Activated naive CD4-positive, alpha-beta T cell treated with Interleukin-2 at 50 U/mL for 16 hours (primary cell): ENCODE results near the gene SRSF1.
"Not testable (repeated sequence)": the region's sequence is repeated elsewhere in the genome, so short reads cannot be mapped to it uniquely, and the experiment has no call there.

ENCODE experiments used
- DNase-seq: peaks from one replicate; pipeline ENCODE4 v3.0.0-alpha.2; 2020

SRSF1 gene

DNA sequence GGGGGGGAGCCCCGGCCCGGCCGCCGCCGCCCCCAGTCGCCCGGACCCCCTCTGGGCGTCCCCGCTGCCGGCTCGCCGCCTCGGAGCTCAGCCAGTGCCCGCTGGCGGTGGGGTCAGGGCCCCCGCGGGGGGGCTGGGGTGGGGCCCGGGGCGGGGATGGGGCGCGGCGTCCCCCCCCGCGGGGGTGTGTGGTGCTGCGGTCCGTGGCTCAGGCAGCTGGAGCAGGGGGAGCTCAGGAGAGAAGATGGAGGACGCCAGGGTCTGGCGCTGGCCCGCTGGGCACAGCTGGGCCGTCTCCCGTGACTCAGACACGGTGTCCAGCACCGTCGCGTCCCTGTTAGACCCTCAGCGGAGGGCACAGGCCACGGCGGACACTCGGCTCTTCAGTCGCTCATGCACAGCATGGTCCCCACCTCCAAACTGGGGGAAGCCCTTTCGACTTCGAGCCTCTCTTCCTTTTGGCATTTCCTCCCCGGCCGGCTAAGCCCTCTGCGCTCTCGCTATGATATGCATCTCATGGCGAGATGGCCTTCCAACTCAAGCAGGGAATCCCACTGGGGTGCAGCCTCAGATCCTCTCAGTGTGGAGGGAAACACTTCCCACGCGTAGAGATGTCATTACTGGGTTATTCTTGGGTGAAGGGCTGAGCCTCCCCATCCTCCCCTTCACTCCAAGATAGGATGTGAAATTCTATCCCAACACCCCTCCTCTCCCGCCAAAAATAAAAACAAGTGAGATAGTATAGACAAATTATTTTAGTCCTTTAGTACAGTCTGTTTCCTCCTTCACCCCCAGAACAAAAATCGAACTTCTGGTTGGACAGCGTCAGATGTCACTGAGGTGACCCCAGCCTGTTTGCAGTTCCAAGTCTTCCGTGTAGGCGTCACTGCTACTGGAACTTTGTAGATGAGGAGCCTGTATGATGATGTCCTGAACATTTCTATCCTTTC, 18.5 kb downstream of the SRSF1 start:
- DNase-seq, result no peak

DNA sequence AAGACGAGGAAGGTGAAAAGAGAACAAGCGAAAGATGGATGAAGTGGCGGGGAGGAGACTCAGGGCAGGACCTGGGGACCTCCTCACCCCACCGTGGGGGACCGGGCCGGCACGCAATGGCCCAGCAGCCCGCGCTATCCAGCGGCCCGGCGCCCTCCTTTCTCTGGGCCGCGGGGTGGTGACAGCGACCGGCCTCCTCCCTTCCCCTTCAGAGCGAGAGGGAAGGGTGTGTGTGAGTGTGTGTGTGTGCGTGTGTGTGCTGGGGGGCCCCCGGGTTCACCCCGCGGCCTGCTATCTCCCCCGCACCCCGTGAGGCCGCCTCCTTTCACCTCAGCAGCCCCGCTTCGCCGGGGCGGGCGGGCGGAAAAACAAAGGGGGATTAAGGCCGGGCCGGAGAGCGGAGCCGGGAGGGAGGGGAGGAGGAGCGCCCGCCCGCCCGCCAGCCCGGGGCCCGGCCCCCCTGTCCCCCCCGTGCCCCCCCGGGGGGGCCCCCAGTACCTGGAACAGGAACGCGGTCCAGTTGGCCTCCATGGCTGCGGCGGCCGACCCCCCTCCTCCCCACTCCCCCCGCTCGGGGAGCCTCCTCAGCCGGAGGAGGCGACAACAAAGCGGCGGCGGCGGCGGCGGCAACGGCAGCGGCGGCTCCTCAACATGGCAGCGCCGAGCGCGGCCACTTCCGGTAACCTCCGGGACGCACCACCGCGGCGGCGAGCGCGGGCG, 19.3 kb downstream of the SRSF1 start, which contains the start of gene VEZF1:
Gene VEZF1 (minus strand): TSS at position 674 of the 720 bp plus-strand sequence. CDS start 143 bp downstream, at position 531.
- DNase-seq, result peak; percentile 82

DNA sequence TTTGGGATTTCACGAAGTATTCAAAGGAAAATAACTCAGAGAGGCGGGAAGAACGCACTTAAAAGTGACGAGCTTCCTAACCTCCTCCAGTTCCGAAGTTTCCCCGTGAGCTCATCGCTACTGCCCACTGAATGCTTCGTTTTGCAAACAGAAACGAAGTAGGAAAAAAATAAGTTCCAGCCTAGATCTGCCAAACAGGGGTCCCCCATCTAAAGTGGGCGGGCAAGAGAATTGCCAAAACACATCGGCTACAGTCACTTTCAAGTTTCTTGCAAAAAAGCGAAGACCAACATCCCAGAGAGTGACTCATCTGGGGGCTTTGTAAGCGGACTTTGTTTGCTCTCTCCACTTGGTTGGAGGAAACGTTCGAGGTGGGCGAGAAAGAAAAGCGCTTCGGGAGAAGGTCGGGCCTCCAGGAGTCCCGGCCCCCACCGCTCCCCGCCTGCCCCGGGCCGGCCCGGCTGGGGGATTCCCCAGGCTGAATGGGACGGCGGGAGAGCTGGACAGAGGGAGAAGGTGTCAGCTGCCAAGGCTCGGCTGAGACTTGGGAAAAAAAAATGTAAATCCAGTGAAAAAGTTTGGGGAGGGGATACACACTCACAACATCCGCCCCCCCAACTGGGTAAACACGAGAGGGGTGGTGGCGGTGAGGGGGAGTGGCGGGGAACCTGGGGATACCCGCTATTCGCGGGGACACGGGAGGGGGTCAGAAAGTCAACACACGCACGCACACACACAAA, 20.0 kb downstream of the SRSF1 start:
- peak; percentile 44 for DNase-seq

DNA sequence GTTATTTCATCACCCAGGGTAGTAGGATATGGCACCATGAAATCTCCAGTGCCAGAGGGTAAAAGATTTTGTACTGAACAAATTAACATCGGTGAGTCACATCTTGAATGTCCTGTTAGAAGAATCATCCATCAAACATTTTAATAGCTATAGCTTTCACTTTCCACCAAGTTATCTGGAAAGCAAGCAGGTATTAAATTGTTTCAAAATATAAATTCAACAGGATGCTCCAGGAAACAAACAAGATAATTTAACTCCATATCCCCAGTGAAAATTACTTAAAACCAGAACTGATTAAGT, 21.4 kb downstream of the SRSF1 start:
- no peak for DNase-seq

DNA sequence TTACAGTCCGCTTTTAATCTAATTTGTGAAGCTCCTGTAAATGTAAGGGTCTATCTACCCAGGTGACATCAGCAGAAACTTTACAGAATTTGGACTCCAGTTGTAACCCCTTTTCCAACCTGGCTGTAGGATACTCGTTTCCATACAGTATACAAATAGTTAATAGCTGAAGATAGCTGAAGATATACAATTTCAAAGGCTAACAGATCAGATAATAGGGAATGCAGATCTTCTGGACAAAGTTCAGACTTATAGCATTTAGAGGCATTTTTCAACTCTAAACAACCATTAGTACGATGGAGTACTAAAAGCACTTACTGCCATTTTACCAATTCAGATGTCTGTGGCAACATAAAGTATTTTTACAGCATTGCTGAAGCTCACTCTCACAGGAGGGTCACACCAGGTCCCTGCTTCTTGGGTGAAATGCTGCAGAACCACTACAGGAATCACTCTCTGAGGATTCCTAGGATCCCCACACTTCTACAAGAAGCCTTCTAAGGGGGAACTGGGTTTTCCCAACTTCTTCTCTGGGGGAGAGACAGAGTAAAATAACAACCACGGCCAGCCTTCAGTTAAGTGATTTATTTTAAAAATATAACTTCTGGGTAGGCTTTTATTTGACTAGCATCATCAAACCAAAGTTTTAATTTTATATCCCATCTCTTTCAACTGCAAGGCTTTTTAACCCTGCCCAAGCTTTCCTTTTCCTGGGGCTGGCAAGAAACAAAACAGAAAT, 21.9 kb downstream of the SRSF1 start:
- no peak for DNase-seq

DNA sequence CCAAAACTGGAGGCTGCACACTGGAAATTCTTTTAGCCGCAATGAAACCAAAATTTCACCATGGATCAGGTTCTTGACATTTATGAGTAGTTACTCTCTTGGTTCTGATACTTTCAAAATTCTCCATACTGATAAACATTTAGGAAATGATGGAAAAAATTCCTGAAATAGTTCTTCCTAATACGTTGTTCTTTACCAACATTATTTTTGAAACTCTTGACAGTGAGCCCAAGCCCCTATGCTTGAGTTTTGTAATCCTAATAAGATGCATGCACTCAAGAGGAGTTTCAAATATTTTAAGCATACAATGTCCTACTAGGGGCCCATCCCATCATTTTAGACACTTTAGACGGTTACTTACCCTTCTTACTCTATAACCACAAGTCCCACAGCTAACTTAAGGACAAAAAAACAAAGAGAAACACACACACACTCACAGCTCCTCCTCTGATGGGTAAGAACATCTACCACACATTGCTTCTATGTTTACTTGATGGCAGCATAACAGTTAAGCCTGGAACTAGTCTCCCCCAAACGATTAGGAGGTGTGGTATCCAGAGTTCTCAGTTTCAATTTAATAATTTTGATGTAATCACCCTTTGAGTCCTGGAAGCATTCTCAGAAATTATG, 22.7 kb downstream of the SRSF1 start:
- DNase-seq, result no peak

DNA sequence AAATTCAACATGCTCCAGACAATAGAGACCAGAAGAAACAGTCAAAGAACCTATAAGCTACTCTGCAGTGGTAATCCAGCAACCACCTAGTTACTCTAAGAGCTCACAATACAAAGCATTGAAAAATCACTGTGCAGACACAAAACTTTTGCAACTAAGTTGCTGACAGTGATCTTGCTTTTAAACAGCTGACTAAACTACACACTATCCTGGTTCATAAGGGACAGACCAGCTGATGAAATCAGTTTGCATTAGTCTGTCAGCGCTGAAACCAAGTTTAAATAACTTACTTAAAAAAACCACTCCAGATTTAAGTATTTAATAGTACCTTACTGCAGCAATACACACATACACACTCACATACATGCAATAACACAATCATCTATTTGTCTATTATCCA, 23.6 kb downstream of the SRSF1 start:
- no peak for DNase-seq

DNA sequence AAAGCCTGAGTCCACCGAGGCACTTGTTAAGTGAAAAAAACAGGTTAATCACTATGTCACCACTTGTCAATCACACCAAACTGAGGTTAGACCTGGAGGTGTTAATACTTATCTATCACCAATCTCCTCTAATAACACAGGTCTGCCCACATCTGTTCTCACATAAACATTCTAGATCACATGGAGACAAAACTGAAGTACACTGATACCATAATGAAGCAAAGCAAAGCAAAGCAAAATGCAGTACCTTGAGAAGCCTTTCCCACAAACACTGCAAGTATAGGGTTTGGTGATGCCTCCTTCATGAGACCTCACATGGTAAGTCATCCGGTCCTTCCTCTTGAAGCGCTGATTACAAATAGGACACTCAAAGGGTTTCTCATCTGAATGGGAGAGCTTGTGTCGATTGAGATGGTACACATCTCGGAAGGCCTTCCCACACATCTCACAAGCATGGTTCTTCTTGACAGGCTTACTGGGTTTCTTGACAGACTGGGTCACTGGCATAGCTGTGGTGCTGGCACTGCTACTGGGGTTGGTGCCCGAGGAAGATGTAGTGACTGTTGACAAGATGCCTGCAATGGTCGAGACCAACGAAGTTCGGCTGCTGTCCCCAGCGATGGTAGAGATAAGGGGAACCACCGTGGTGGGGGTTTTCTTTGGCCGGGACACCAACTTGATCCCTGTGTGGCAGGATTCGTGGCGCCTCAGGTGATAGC, 24.4 kb downstream of the SRSF1 start:
- no peak for DNase-seq

DNA sequence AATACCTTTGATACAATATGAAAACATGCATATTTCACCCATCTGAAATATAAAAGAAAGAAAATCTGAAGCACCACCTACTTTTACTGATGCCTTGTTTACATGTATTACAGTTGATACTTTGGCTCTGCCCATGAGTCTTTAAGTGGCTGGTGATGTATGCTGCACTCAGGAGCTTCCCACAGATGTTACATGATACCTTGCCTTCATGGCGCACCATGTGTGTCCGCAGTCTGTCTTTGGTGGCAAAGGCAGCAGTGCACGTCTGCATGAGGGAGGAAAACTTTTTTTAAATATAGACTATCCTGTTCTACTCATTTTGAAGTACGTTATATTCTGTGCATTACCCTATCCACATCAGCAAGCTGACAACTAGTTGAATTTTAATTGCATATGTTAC, 26.5 kb downstream of the SRSF1 start:
- DNase-seq, result no peak

DNA sequence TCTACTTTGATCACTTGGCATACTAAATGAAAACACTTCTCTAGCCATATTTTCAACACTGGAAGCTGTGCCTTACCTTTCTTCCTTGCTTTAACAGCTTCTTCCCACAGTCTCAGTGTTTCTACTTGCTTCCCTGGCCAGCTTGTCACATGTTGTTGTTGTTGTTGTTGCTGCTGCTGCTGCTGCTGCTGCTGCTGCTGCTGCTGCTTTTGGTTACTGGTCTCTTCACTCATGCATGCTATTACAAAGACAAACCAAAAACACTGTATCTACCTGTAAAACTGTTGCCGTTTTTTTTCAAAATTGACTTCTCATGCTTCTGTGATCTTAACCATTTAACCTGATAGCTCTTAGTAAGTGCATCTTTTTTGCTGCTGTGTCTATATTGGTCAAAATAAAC, 28.0 kb downstream of the SRSF1 start:
- no peak for DNase-seq

DNA sequence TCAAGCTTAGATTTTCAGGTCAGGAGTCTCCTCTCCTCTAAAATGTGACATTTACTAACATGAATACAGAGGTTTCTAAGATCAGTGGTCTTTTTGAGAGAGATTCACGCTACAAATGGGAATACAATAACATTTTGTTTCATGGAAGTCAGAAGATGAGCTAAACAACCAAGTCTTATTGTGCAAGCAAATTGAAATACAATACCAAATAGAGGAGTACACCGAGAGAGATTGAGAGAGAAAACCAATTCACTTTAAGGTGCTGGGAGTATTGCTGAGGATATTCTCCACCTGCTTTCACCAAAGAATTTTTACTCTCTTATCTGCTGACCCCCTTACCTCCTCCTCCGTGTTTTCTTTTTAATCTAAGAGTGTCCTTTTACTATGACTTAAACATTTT, 30.5 kb downstream of the SRSF1 start:
- no peak for DNase-seq

DNA sequence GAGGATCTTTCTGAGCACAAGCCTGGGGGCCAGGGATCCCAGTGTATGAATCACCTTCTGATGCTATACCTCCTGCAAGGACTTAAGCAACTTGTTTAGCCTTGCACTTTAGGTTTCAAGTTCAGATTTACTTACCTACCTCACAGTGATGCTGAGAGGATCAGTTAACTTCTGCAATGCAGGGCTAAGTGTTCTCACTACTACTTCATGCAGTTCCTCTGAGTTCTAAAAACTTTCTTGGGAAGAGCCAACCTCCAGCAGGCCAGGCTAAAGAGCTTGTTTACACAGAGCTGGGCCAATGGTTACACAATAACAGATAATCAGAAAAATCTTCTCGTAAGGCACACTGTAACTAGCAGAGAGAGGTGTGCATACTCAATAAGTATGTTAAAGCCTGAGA, 32.0 kb downstream of the SRSF1 start:
- no peak for DNase-seq

DNA sequence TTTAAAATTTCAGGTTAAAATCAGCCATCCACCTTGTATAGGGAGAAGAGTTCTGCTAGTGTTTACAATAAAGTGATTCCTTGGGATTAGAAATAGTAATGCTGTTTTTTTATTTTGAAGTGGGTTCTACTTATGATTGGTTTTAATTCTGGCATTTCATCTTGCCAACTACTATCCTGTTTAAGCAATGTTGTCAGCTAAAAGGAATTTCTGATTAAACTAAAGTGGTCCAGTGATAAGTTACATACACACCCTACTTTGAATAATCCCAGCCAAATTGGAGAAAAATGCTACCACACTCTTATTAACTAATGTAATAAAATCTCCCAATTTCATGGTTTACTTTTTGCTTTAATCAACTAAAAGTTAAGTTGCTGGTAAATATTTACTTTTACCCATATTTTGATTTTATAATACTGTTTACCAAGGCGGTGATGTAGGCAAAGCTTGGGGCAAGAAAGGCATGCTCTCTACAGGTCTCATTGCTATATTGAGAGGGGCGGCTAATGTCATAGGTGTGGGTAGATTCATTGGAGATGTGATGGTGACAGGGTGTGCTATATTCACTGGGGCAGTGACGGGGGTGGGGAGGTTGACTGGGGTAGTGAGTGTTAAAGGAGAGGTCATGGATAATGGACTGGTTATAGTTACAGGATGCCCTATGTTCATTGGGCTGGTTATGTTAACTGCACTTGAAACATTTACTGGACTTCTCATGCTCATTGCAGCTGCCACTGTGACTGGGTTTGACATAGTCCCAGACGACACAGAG, 32.8 kb downstream of the SRSF1 start:
- DNase-seq, result not testable (repeated sequence)

DNA sequence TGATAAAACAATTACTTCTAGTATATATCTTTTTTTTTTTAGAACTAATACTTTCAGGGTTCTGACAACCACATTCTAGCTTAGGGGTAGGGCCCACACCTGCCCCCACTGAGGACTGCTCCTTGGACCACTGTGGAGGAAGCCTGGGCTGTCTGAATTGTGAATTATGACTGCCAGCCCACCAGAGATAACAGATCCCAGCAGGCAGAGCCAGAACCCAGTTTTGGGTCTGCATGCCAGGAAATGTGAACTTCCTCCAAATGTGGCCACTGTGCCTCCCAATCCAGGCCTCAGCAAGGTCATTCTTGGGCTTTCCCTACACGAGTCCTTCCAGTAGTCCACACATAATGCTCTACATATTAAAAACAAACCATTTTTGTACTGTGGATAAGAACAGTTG, 34.9 kb downstream of the SRSF1 start:
- no peak for DNase-seq

DNA sequence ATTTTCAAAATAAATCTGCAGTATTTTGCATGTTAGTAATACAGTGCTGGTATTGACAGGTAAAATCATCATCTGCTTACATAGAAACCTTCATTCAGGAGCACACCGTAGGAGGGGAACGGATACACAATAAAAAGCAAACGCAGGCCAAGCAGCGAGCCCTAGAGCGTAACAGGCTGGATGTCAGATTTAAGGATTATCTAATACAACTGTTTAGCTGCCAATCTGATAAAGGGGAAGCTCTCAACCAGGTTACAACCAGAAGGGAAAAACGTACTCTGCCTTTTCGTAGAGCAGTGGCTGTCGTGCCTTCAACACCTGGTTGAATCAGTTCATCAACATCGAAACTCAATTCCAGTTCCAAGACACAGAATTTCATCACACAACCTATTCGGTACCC, 35.5 kb downstream of the SRSF1 start:
- no peak for DNase-seq

DNA sequence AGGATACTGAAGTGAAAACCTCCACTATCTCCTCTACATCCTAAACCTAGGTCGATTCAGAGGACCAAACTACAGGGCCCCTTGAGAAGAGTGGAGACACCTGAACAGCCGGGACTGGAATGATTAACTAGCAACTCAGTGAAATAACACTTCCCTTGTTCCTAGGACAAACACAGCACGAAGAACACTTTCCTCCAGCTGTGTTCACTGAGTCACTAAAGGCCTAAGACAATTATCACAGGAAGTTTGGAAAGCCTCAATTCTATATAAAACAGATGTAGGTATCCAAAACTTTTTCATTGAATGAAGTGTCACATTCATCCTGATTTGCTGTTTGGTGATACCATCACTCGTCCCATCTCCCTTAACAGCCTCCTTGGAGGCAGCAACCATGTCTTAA, 36.3 kb downstream of the SRSF1 start:
- DNase-seq, result no peak

DNA sequence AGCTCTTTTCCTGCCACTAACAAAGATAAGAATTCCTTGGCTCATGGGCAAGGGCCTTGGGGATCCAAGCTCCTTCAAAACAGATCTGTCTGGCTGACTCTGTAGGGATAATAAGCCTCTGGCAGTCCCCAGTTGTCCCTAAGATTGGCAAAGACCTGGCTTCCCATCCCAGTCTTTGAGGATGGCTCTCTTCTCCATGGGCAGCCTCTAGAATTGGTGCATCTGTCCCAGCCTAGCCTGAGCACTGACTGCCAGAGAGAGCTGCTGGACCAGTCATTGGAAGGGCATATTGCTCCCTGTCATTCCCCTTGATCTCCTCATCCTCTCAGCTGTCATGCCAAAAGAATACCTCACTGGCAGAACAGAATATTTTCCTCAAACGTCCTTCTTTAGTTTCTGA, 38.6 kb downstream of the SRSF1 start:
- DNase-seq, result no peak

DNA sequence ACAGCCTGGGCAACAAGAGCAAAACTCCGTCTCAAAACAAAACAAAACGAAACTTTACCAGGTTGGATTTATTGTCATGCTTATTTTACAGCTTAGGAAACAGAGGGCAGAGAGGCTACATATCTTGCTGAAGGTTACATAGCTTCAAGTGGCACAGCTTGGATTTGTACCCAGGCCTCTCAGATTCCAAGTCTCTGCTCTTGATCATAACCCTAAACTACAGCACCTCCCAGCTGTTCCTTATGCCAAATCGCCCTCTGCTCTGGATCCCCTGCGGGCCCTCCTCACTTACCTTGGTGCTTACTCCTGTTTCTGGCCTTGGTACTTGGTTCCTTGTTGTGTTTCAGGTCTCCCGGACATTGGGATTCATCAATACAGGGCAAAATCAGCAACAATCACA, 40.2 kb downstream of the SRSF1 start:
- DNase-seq, result no peak

DNA sequence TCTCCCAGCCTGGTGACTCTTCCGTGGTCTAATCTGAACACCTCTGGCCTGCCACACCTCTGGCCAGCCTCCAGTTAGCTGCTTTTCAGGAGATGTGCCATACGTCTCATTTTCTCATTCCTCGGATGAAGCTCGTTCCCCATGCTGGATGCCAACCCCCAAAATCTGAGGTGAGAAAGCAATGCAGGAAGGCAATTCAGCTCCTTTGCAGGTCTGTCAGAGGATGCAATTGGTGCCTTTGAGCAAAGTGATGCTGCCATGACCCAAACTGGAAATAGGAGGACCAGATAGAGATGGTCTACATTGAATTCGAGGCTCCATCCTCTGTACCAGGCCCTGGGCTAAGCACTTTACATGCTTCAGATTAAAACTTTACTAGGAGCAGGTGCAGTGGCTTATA, 40.8 kb downstream of the SRSF1 start:
- no peak for DNase-seq

DNA sequence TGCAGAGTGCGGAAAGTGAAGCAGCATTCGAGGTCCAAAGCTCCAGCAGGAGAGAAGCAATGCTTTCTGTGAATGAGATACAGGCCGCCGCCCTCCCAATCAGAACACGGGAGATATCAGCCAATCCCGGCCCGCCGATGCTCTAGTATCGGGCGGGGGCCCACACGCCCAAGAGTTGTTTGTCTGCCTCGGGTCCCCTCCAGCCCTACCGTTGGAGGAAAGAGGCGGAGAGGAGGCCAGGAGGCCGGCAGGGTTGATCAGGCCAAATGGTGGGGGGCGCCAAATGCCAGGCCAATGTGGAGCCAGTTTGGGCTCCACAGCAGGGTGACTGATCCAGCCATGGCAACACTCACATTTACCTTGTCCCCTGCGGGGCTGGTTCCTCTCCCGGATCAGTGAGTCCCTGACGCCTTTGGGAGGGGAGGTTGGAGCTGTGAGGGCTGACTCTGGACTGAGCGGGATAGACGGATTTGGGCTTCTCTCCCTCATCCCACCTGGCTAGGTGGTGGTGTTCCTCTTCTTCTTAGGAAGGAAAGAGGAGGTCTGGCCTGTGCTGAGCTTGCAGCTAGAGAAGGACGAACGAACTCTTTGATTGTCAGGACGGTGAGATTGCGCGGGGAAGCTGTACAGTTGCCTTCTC, 41.4 kb downstream of the SRSF1 start:
- no peak for DNase-seq

DNA sequence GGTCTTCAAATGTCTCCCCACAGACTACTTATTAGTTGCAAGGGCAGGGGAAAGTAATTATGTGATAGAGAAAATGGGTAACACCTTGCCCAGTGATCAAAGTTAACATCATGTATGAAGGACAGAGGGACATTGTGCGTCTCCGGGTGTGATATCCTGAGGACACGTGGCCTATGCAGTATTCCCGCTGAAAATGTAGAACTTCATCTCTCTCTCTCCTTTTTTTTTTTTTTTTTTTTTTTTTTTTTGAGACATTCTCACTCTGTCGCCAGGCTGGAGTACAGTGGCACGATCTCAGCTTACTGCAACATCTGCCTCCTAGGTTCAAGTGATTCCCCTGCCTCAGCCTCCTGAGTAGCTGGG, 43.9 kb downstream of the SRSF1 start:
- no peak for DNase-seq
